ENCODE data around the gene ZAP70.
"Not testable (repeated sequence)": the region's sequence is repeated elsewhere in the genome, so short reads cannot be mapped to it uniquely, and the experiment has no call there.

Gene ZAP70
- 179 to 683 (median 359) reads per million in 3 experiments for total RNA-seq

- DNase-seq: peak; percentile 77
Measured at GRCh38 chr2:97713296-97714083, at the start of gene ZAP70. TSS of gene ZAP70 (plus strand) at chr2:97713576. CDS start at chr2:97724037, 10,461 bp downstream.

- no peak for DNase-seq
Measured at GRCh38 chr2:97663626-97663961, 49.8 kb upstream of the ZAP70 start.

- peak; percentile 98 for DNase-seq
Measured at GRCh38 chr2:97663962-97664635, 49.3 kb upstream of the ZAP70 start, which contains the start of gene ACTR1B. TSS of gene ACTR1B (minus strand) at chr2:97664044. CDS start at chr2:97663890, 154 bp downstream.

GRCh38 chr2:97664636-97664970, 48.8 kb upstream of the ZAP70 start:
- no peak for DNase-seq

GRCh38 chr2:97669448-97669847, 43.9 kb upstream of the ZAP70 start, which contains the start of gene C2orf92:
TSS of gene C2orf92 (plus strand) at chr2:97669713. CDS start at chr2:97669789, 76 bp downstream.
- DNase-seq: no peak

GRCh38 chr2:97670471-97670870, 42.9 kb upstream of the ZAP70 start:
- DNase-seq: no peak

- DNase-seq: no peak
Measured at GRCh38 chr2:97671526-97671925, 41.9 kb upstream of the ZAP70 start.

GRCh38 chr2:97672606-97673140, 40.7 kb upstream of the ZAP70 start:
- not testable (repeated sequence) for DNase-seq

- no peak for DNase-seq
Measured at GRCh38 chr2:97673182-97673914, 40.0 kb upstream of the ZAP70 start.

GRCh38 chr2:97673915-97674283, 39.5 kb upstream of the ZAP70 start:
- DNase-seq: no peak

GRCh38 chr2:97675430-97676113, 37.8 kb upstream of the ZAP70 start:
- no peak for DNase-seq

- DNase-seq: no peak
Measured at GRCh38 chr2:97676620-97677019, 36.8 kb upstream of the ZAP70 start.

- no peak for DNase-seq
Measured at GRCh38 chr2:97677480-97677879, 35.9 kb upstream of the ZAP70 start.

GRCh38 chr2:97678298-97678697, 35.1 kb upstream of the ZAP70 start:
- no peak for DNase-seq

- not testable (repeated sequence) for DNase-seq
Measured at GRCh38 chr2:97687235-97687634, 26.1 kb upstream of the ZAP70 start.

GRCh38 chr2:97688062-97688827, 25.1 kb upstream of the ZAP70 start:
- DNase-seq: no peak

- DNase-seq: no peak
Measured at GRCh38 chr2:97691166-97691565, 22.2 kb upstream of the ZAP70 start.

GRCh38 chr2:97693476-97693875, 19.9 kb upstream of the ZAP70 start:
- DNase-seq: no peak

- no peak for DNase-seq
Measured at GRCh38 chr2:97695744-97696143, 17.6 kb upstream of the ZAP70 start.

- peak; percentile 84 for DNase-seq
Measured at GRCh38 chr2:97697252-97698235, 15.8 kb upstream of the ZAP70 start.

GRCh38 chr2:97698530-97698929, 14.8 kb upstream of the ZAP70 start:
- no peak for DNase-seq
